ENCODE data around the gene DOCK8. TPM values are rescaled to one million over a fixed set of nuclear protein-coding genes. Genes with fewer than 3 reads are reported as not detected.

The DOCK8 gene
- total and polyA plus RNA-seq, 2 of the 4 experiments (the other 2 are of a cell fraction), result not detected

DNA sequence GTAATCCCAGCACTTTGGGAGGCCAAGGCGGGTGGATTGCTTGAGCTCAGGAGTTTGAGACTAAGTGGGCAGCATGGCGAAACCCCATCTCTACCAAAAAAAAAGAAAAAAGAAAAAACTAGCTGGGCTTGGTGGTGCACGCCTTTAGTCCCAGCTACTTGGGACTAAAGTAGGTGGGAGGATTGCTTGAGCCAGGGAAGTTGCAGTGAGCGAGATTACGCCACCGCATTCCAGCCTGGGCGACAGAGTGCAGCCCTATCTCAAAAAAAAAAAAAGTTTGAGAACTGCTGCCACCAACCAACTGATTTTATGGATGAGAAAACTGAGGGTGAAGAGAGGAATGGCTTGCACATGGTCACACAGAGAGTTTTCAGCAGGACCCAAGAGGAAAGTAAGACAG lies 175.1 kb downstream of the DOCK8 start:
- DNase-seq (no peak), ATAC-seq (ENCODE audit: low read depth) (no peak)
- Histone ChIP-seq H3K4ac (ENCODE audit: low read depth, low read length) (no peak overlapping the region), H3K36me3 (ENCODE audit: control insufficient read depth, insufficient read depth, low read length) (no peaks in the 10 kb centered on the region), H3K4me2 (ENCODE audit: low read depth, low read length) (no peak overlapping the region), H3K9me3 (ENCODE audit: control insufficient read depth, insufficient read depth, low read length) (no peaks in the 10 kb centered on the region), H2BK120ac (ENCODE audit: low read depth, low read length) (no peak overlapping the region), H2BK20ac (ENCODE audit: low read depth, low read length) (no peak overlapping the region), H3K27ac (ENCODE audit: insufficient read depth, low read length) (no peak overlapping the region), H2AFZ (replicated peaks; ENCODE audit: low read length, poor library complexity) (no peak overlapping the region), H2AK9ac (replicated peaks; ENCODE audit: low read depth, low read length, poor library complexity) (no peak overlapping the region), H3K27me3 (ENCODE audit: control insufficient read depth, insufficient read depth, low read length) (peaks cover 3% of the 10 kb centered on the region; the same call in 1 of the 2 replicates), H4K91ac (ENCODE audit: insufficient read depth, low read depth, low read length) (no peak overlapping the region), H4K20me1 (ENCODE audit: insufficient read depth, low read length) (no peaks in the 10 kb centered on the region), H4K8ac (ENCODE audit: low read depth in 2 of 2, low read length in 2 of 2) (no peak overlapping the region), H3K4me3 (ENCODE audit: insufficient read depth, low read depth, low read length) (no peak overlapping the region), H3K23ac (ENCODE audit: low read depth, low read length) (no peak overlapping the region), H2BK5ac (ENCODE audit: low read depth, low read length, poor library complexity, severe bottlenecking) (no peak overlapping the region), H2AK5ac (ENCODE audit: low read depth, low read length) (no peak overlapping the region), H3K4me1 (ENCODE audit: control insufficient read depth, insufficient read depth, low read length) (no peaks in the 10 kb centered on the region), H3K9ac (ENCODE audit: low read depth, low read length) (no peak overlapping the region), H3K79me1 (ENCODE audit: low read depth in 1 of 2, low read length in 2 of 2) (no peaks in the 10 kb centered on the region), H2BK15ac (ENCODE audit: low read depth, low read length) (no peak overlapping the region), H3K18ac (ENCODE audit: low read depth, low read length) (no peak overlapping the region), H3K9me1 (ENCODE audit: insufficient read depth, low read length) (no peaks in the 10 kb centered on the region), H4K5ac (ENCODE audit: low read depth, low read length) (no peak overlapping the region), H3K56ac (ENCODE audit: extremely low read depth, insufficient read depth, low read length) (no peak overlapping the region), H3K14ac (replicated peaks; ENCODE audit: low read depth, low read length) (no peak overlapping the region)
- BruUV-seq (replicated peaks), result no TSS peak
- WGBS, 2 experiments (ENCODE audit: extremely low coverage in 2 of 2, insufficient read length in 1 of 2), result no CpG with 5 or more reads among the region's 7 CpGs
- in situ Hi-C loops (cut with MboI; ENCODE audit: low sequenced_read_pairs), result loop anchor here (5.0 kb wide), 1 partner anchor 618 kb away; no protein-coding TSS in a partner anchor
- intact Hi-C loops (cut with micrococcal nuclease), result loop anchor here (5.0 to 10.0 kb wide), 2 partner anchors 45 to 373 kb away; no protein-coding TSS in a partner anchor
- ChIA-PET CTCF (interaction anchor here (1.1 kb wide), 1 partner anchor 615 kb away, joined by 3 read pairs; no protein-coding TSS in a partner anchor), POLR2A (ENCODE audit: unreplicated experiment) (no interaction called here)
- TF ChIP-seq RAD21 (IDR thresholded peaks at IDR 0.05; ENCODE audit: low read length) (no peak), CEBPB (IDR thresholded peaks at IDR 0.05; ENCODE audit: low read depth, low read length) (no peak), MXI1 (IDR thresholded peaks at IDR 0.05; ENCODE audit: borderline replicate concordance, low read depth, low read length) (no peak), SMC3 (IDR thresholded peaks at IDR 0.05; ENCODE audit: low read depth, low read length) (no peak), CHD1 (IDR thresholded peaks at IDR 0.05; ENCODE audit: low read depth, low read length) (no peak), MAZ (IDR thresholded peaks at IDR 0.05; ENCODE audit: borderline replicate concordance, low read depth, low read length) (no peak), RCOR1 (IDR thresholded peaks at IDR 0.05; ENCODE audit: insufficient replicate concordance, low read length) (no peak), NFE2L2 (IDR thresholded peaks at IDR 0.05; ENCODE audit: low read depth, low read length) (no peak), BHLHE40 (IDR thresholded peaks at IDR 0.05; ENCODE audit: low read depth, low read length) (no peak), MAFK (IDR thresholded peaks at IDR 0.05; ENCODE audit: low read depth, low read length) (no peak)
- TF ChIP-seq, protein P1, sequence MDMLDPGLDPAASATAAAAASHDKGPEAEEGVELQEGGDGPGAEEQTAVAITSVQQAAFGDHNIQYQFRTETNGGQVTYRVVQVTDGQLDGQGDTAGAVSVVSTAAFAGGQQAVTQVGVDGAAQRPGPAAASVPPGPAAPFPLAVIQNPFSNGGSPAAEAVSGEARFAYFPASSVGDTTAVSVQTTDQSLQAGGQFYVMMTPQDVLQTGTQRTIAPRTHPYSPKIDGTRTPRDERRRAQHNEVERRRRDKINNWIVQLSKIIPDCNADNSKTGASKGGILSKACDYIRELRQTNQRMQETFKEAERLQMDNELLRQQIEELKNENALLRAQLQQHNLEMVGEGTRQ (IDR thresholded peaks at IDR 0.05; ENCODE audit: low read depth, low read length), result no peak
- TF ChIP-seq, protein P2, sequence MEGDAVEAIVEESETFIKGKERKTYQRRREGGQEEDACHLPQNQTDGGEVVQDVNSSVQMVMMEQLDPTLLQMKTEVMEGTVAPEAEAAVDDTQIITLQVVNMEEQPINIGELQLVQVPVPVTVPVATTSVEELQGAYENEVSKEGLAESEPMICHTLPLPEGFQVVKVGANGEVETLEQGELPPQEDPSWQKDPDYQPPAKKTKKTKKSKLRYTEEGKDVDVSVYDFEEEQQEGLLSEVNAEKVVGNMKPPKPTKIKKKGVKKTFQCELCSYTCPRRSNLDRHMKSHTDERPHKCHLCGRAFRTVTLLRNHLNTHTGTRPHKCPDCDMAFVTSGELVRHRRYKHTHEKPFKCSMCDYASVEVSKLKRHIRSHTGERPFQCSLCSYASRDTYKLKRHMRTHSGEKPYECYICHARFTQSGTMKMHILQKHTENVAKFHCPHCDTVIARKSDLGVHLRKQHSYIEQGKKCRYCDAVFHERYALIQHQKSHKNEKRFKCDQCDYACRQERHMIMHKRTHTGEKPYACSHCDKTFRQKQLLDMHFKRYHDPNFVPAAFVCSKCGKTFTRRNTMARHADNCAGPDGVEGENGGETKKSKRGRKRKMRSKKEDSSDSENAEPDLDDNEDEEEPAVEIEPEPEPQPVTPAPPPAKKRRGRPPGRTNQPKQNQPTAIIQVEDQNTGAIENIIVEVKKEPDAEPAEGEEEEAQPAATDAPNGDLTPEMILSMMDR (conservative IDR thresholded peaks at IDR 0.05; ENCODE audit: low read depth, low read length), result no peak
- TF ChIP-seq, protein P3, sequence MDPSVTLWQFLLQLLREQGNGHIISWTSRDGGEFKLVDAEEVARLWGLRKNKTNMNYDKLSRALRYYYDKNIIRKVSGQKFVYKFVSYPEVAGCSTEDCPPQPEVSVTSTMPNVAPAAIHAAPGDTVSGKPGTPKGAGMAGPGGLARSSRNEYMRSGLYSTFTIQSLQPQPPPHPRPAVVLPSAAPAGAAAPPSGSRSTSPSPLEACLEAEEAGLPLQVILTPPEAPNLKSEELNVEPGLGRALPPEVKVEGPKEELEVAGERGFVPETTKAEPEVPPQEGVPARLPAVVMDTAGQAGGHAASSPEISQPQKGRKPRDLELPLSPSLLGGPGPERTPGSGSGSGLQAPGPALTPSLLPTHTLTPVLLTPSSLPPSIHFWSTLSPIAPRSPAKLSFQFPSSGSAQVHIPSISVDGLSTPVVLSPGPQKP (IDR thresholded peaks at IDR 0.05; ENCODE audit: borderline replicate concordance, low read depth, low read length), result no peak
- dilution Hi-C loops (cut with HindIII; ENCODE audit: low sequenced_read_pairs, unreplicated experiment), result no loop called here
